K562 (cell line): Measurements from ENCODE around the gene CYP11A1. TPM values are rescaled to one million over a fixed set of nuclear protein-coding genes. Genes with fewer than 3 reads are reported as not detected.
A peak's percentile ranks its signal among the peaks of the same experiment; 100 is the strongest.

Experiments
- REST ChIP-seq, 2 experiments: fragments of 450-650 bp; formaldehyde crosslinking in 1 of 2; IDR thresholded peaks; 2 replicates each; pipeline versions ENCODE4 v1.4.0 to v1.6.1; 2014 to 2020; ENCODE audit warnings: mild to moderate bottlenecking in 2 of 2, borderline replicate concordance in 1 of 2, low read depth in 1 of 2
- SMC3 ChIP-seq: conservative IDR thresholded peaks from 2 replicates; pipeline ENCODE4 v1.6.1; 2011; ENCODE audit warnings: low read depth, low read length, improper control_type of control experiment; ENCODE audit not compliant: insufficient read depth
- polyA plus RNA-seq, 8 experiments: library from polyadenylated mRNA; depleted of rRNA in 4 of 8; stranded (reverse) in 5 of 8; unstranded in 3 of 8; fragments of >200 nt; fragmentation: Nextera tagmentation in 2 of 8; fragmentation: Illumina TruSeq in 1 of 8; extraction: Ambion mirVana in 2 of 8; extraction: Trizol in 1 of 8; gene quantifications; 2 replicates each; pipeline versions ENCODE4 v1.2.1 to v1.2.3, GENCODE V29; 2011 to 2014; ENCODE audit warnings: inconsistent platforms in 1 of 8, missing spikeins in 1 of 8
- total RNA-seq, 7 experiments: library from RNA; depleted of rRNA in 6 of 7; stranded (reverse); fragments of >200 nt in 6 of 7; fragmentation: Illumina TruSeq in 2 of 7; extraction: Trizol in 2 of 7; gene quantifications; 2 replicates each; pipeline versions ENCODE4 v1.2.1 to v1.2.3, GENCODE V29; 2011 to 2021; ENCODE audit warnings: low replicate concordance in 1 of 7

The CYP11A1 gene
- total and polyA plus RNA-seq, 9 of the 15 experiments (the other 6 are each of a cell fraction or from before 2014, with no cell fraction given) = 0.06 to 0.24 (median 0.10) TPM; not detected in 4

- TF ChIP-seq REST (IDR thresholded peaks at IDR 0.05; ENCODE audit: borderline replicate concordance) (peak; percentile 22; the same call in 1 of the 2 replicates), REST (CRISPR knock-in tag; IDR thresholded peaks at IDR 0.05; ENCODE audit: low read depth) (no peak), SMC3 (0 out of 2 replicates have a peak, but pooled peaks have one; percentile 4)
These were observed 71.6 kb downstream of the CYP11A1 start (continued) for GRCh38 chr15:74295800-74296199.
